ENCODE measurements around the gene CLUH. TPM values are rescaled to one million over a fixed set of nuclear protein-coding genes. Genes with fewer than 3 reads are reported as not detected.
"Not testable (repeated sequence)": the region's sequence is repeated elsewhere in the genome, so short reads cannot be mapped to it uniquely, and the experiment has no call there.

The CLUH gene
- total RNA-seq, 2 donors from 2014 or later: 68.5 to 137 TPM

- Histone ChIP-seq H3K27me3 (replicated peaks; ENCODE audit: insufficient read depth) (no peaks in the 10 kb centered on the region), H3K27ac (no peak overlapping the region), H3K9me3 (no peaks in the 10 kb centered on the region), H3K4me3 (no peak overlapping the region), H3K36me3 (no peaks in the 10 kb centered on the region), H3K4me1 (replicated peaks) (no peaks in the 10 kb centered on the region)
- WGBS: 0% methylated on average over 1 of the region's 1 CpG
- no peak for TF ChIP-seq CTCF (IDR thresholded peaks at IDR 0.05)
- no peak for TF ChIP-seq POLR2AphosphoS5 (IDR thresholded peaks at IDR 0.05)
- TF ChIP-seq POLR2A (IDR thresholded peaks at IDR 0.05): no peak
- DNase-seq (ENCODE audit: low spot score): no peak
- intact Hi-C loops (cut with DNase I): no loop called here
Observed at GRCh38 chr17:2656283-2656682, 55.3 kb downstream of the CLUH start.

- TF ChIP-seq POLR2A (IDR thresholded peaks at IDR 0.05) (no peak), POLR2AphosphoS5 (IDR thresholded peaks at IDR 0.05) (no peak), CTCF (IDR thresholded peaks at IDR 0.05) (no peak)
- H3K4me1 ChIP-seq (replicated peaks): no peaks in the 10 kb centered on the region
- no peak for DNase-seq (ENCODE audit: low spot score)
- H3K9me3 ChIP-seq: no peaks in the 10 kb centered on the region
- no peaks in the 10 kb centered on the region for H3K36me3 ChIP-seq
- no peak overlapping the region for H3K27ac ChIP-seq
- intact Hi-C loops (cut with DNase I): no loop called here
- H3K27me3 ChIP-seq (replicated peaks; ENCODE audit: insufficient read depth): no peaks in the 10 kb centered on the region
- WGBS: 79% methylated on average over 7 of the region's 7 CpGs
- H3K4me3 ChIP-seq: no peak overlapping the region
Observed at GRCh38 chr17:2655546-2655945, 56.0 kb downstream of the CLUH start.

- H3K36me3 ChIP-seq; H3K27me3 ChIP-seq (replicated peaks; ENCODE audit: insufficient read depth); DNase-seq (ENCODE audit: low spot score); intact Hi-C loops (cut with DNase I); H3K9me3 ChIP-seq; H3K4me3 ChIP-seq; H3K27ac ChIP-seq; H3K4me1 ChIP-seq (replicated peaks): not testable (repeated sequence)
- 90% methylated on average over 3 of the region's 3 CpGs for WGBS
Observed at GRCh38 chr17:2652911-2653310, 58.7 kb downstream of the CLUH start.

- TF ChIP-seq POLR2A (IDR thresholded peaks at IDR 0.05): no peak
- H3K4me3 ChIP-seq: no peak overlapping the region
- H3K9me3 ChIP-seq: no peaks in the 10 kb centered on the region
- H3K36me3 ChIP-seq: no peaks in the 10 kb centered on the region
- H3K27me3 ChIP-seq (replicated peaks; ENCODE audit: insufficient read depth): no peaks in the 10 kb centered on the region
- WGBS: 98% methylated on average over 11 of the region's 11 CpGs
- intact Hi-C loops (cut with DNase I): no loop called here
- H3K4me1 ChIP-seq (replicated peaks): no peaks in the 10 kb centered on the region
- no peak for DNase-seq (ENCODE audit: low spot score)
- H3K27ac ChIP-seq: no peak overlapping the region
Observed at GRCh38 chr17:2649191-2649590, 62.4 kb downstream of the CLUH start.

GRCh38 chr17:2647957-2648356 is 63.6 kb downstream of the CLUH start:
- DNase-seq (ENCODE audit: low spot score): no peak
- Histone ChIP-seq H3K4me3 (no peak overlapping the region), H3K27me3 (replicated peaks; ENCODE audit: insufficient read depth) (no peaks in the 10 kb centered on the region), H3K27ac (no peak overlapping the region), H3K4me1 (replicated peaks) (no peaks in the 10 kb centered on the region), H3K36me3 (no peaks in the 10 kb centered on the region), H3K9me3 (no peaks in the 10 kb centered on the region)
- 90% methylated on average over 6 of the region's 6 CpGs for WGBS
- TF ChIP-seq POLR2AphosphoS5 (IDR thresholded peaks at IDR 0.05) (no peak), CTCF (IDR thresholded peaks at IDR 0.05) (no peak)
- intact Hi-C loops (cut with DNase I): no loop called here

GRCh38 chr17:2644971-2645370 is 66.6 kb downstream of the CLUH start:
- intact Hi-C loops (cut with DNase I): no loop called here
- 76% methylated on average over 6 of the region's 6 CpGs for WGBS
- no peaks in the 10 kb centered on the region for H3K4me1 ChIP-seq (replicated peaks)
- no peak for DNase-seq (ENCODE audit: low spot score)
- no peaks in the 10 kb centered on the region for H3K27me3 ChIP-seq (replicated peaks; ENCODE audit: insufficient read depth)
- no peak overlapping the region for H3K4me3 ChIP-seq
- TF ChIP-seq CTCF (IDR thresholded peaks at IDR 0.05) (no peak), POLR2A (IDR thresholded peaks at IDR 0.05) (no peak), POLR2AphosphoS5 (IDR thresholded peaks at IDR 0.05) (no peak)
- H3K36me3 ChIP-seq: no peaks in the 10 kb centered on the region
- no peaks in the 10 kb centered on the region for H3K9me3 ChIP-seq
- no peak overlapping the region for H3K27ac ChIP-seq

MicroRNAs within 50 kb of the gene (microRNA counts, 767-probe panel; counts per million panel counts)
- microRNA hsa-miR-1253: 0 to 431 counts per million in 2 donors

Small RNA genes lying within 50 kb of the gene (microRNA-seq; reads per million reads assigned to microRNA genes)
- gene MIR1253 (not detected), gene MIR6776 (not detected)

Small RNA genes lying within 50 kb of the gene (small RNA-seq; reads per million reads assigned to genes)
- gene MIR1253: 0 reads per million in 2 donors
- 0 to 0.30 reads per million in 2 donors for gene MIR6776
- 0 reads per million in 2 donors for gene RN7SL608P
- 0 reads per million in 2 donors for gene hsa-mir-1253

Other genes with a start within 250 kb of the CLUH start
- 10 to 100 TPM; 46.6 to 47.9 TPM for gene METTL16, start 199.9 kb downstream of the CLUH start, total RNA-seq
- 10 to 100 TPM; 47.9 to 92.9 TPM for gene PAFAH1B1, start 118.1 kb downstream of the CLUH start, total RNA-seq
- 1 to 10 TPM in 1 of 2 donors, not detected in 1; 1.9 TPM for gene CCDC92B, start 37.9 kb upstream of the CLUH start, total RNA-seq
- 10 to 100 TPM; 28.9 to 48.3 TPM for gene RAP1GAP2, start 84.7 kb upstream of the CLUH start, total RNA-seq

All from prostate gland (tissue), 2 donors.